ENCODE data around the gene CTSD.

CTSD gene

GRCh38 chr11:1768141-1768469, 4.4 kb upstream of the CTSD start:
- DNase-seq = no peak

- DNase-seq = no peak
Measured at GRCh38 chr11:1767399-1768140, 3.8 kb upstream of the CTSD start.

GRCh38 chr11:1766719-1767398, 3.1 kb upstream of the CTSD start:
- DNase-seq = no peak

GRCh38 chr11:1765871-1766718, 2.4 kb upstream of the CTSD start:
- DNase-seq = no peak

GRCh38 chr11:1763336-1763795, 361 bp downstream of the CTSD start:
- no peak for DNase-seq

- DNase-seq = no peak
Measured at GRCh38 chr11:1762537-1763302, 1.0 kb downstream of the CTSD start.

- no peak for DNase-seq
Measured at GRCh38 chr11:1761857-1762536, 1.7 kb downstream of the CTSD start.

- no peak for DNase-seq
Measured at GRCh38 chr11:1761110-1761856, 2.4 kb downstream of the CTSD start.

GRCh38 chr11:1760351-1761109, 3.2 kb downstream of the CTSD start:
- DNase-seq = no peak

- no peak for DNase-seq
Measured at GRCh38 chr11:1759851-1760220, 3.9 kb downstream of the CTSD start.

- DNase-seq = no peak
Measured at GRCh38 chr11:1759151-1759850, 4.4 kb downstream of the CTSD start.

- no peak for DNase-seq
Measured at GRCh38 chr11:1758611-1759150, 5.0 kb downstream of the CTSD start.

GRCh38 chr11:1757861-1758610, 5.7 kb downstream of the CTSD start:
- DNase-seq = peak in 2 of 4 experiments; percentile 25 to 43

- DNase-seq = no peak
Measured at GRCh38 chr11:1756791-1757771, 6.6 kb downstream of the CTSD start.

GRCh38 chr11:1755692-1756561, 7.8 kb downstream of the CTSD start:
- DNase-seq = no peak

GRCh38 chr11:1755344-1755691, 8.4 kb downstream of the CTSD start:
- DNase-seq = no peak

Measured in activated naive CD4-positive, alpha-beta T cell (primary cell).